Activated naive CD4-positive, alpha-beta T cell treated with anti-CD3 and anti-CD28 coated beads, Interleukin-2, amount 10 ng/mL, durations not matched to agents 7 days and 5 days (primary cell): Measurements from ENCODE around the gene DPYD.

Source experiments
- CTCF ChIA-PET: fragments of 350-600 bp; sonication (Branson Sonifier 250); formaldehyde crosslinking; loops from one replicate; lab custom pipeline; 2021; ENCODE audit warnings: antibody characterized with exemption; lab: Charles Lee
- DNase-seq: peaks from one replicate; pipeline ENCODE4 v3.0.0-alpha.2; 2020
- H3K27ac Mint-ChIP-seq: one replicate; pipeline ENCODE4 v1.8.0; 2021; ENCODE audit warnings: mild to moderate bottlenecking, moderate library complexity, mixed read lengths
- H3K27me3 Mint-ChIP-seq: one replicate; pipeline ENCODE4 v1.8.0; 2021; ENCODE audit warnings: mild to moderate bottlenecking, mixed read lengths
- H3K36me3 Mint-ChIP-seq: one replicate; pipeline ENCODE4 v1.8.0; 2021; ENCODE audit warnings: mixed read lengths
- H3K4me1 Mint-ChIP-seq: one replicate; pipeline ENCODE4 v1.8.0; 2021; ENCODE audit warnings: mixed read lengths
- H3K4me3 Mint-ChIP-seq: one replicate; pipeline ENCODE4 v1.8.0; 2021; ENCODE audit warnings: mild to moderate bottlenecking, moderate library complexity, mixed read lengths
- H3K9me3 Mint-ChIP-seq: one replicate; pipeline ENCODE4 v1.8.0; 2021; ENCODE audit warnings: mixed read lengths

DPYD gene

DNA sequence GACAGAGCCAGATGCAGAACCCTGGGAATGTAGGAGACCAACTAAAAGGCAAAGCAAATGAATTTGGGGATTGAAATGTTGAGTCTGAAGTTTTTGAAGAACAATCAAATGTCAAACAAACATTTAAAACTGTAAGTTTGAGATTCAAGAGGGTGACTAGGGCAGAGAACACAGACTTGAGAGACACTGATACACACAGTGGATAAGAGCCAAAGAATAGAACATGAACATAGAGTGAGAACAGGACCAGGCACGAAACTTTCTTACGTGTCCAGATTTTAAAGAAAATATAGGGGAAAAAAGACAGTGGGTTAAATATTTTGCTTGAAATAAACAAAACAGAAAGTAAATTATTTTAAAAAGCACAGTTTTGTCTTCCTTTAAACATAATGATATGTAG lies 115.7 kb downstream of the DPYD start:
- Mint-ChIP-seq H3K27me3 (no peaks in the 10 kb centered on the region), H3K4me3 (no peak overlapping the region), H3K27ac (no peak overlapping the region), H3K36me3 (peaks cover 4% of the 10 kb centered on the region), H3K4me1 (no peaks in the 10 kb centered on the region), H3K9me3 (no peaks in the 10 kb centered on the region)
- CTCF ChIA-PET: no interaction called here
- no peak for DNase-seq

DNA sequence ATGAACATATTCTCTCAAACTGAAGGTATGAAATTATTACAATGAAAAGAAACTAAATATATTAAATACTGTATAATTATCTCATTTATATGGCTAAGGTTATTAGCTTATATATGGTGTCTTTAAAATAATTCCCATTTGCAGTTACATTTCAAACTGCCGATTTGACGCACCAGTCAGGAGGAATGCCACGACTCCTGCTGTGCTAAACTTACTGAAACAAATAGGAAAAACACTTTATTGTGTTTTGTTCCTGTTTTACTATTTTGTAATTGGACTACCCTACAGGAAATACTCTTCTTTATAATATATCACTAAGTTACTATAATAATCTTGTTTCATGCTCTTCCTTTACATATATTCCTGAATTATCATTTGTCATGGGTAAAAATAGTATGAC lies 117.8 kb downstream of the DPYD start:
- CTCF ChIA-PET: no interaction called here
- H3K27ac Mint-ChIP-seq: no peak overlapping the region

DNA sequence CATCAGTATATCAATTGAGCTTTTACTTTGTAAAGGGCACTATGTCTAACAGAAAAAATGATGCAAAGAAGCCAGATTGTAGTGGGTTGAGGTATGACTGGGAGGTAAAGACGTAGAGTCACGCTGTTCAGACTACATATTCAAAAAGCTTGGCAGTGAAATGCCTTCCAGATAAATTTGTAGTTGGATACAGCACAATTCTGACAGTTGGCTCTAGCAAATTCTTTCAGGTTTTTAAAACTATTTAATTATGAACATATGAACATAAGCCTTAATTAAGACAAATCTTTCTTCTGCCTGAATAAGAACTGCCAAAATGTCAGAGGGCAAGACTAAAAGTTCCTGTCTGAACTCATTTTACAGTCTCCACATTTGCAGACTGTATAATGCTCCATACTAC lies 118.8 kb downstream of the DPYD start:
- DNase-seq: no peak
- Mint-ChIP-seq H3K4me1 (no peaks in the 10 kb centered on the region), H3K27me3 (no peaks in the 10 kb centered on the region)

More for the DNA sequence above, 117.8 kb downstream of the DPYD start:
- Mint-ChIP-seq H3K4me1 (no peaks in the 10 kb centered on the region), H3K27me3 (no peaks in the 10 kb centered on the region), H3K36me3 (peaks cover 6% of the 10 kb centered on the region), H3K9me3 (no peaks in the 10 kb centered on the region), H3K4me3 (no peak overlapping the region)
- DNase-seq: no peak

DNA sequence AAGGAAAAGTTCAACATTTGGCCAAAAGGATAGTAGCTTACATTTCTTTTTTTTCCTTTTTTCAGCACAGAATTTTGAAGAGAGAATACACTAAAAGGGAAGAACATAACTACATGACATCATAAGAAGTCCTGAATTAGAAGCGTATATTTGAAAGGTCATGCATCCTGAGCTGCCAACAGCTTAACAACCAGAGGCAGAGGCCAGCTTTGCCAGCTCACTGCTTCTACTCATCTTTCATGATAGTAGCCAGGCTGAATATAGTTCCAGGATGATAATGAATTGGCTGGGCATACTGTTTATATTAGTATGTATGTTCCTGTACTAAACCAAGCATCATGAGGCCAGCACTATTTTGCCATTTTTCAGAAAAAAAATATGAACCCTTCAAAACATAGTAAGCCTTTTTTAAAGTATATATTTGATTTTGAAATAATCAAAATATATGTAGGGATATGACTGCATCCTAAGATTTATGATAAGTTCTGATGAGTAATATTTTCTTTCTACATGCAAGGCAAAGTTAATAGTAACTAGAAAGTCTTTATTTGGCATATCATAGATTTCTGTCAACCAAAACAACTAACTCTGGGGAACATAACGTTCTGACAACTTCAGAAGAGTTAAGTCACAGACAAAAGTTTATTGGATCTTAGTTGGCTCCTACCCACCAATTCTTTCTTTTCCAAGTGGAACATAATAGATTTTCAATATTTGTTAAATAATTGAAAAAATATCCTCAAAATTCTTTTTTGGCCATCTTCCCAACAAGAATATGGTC lies 123.2 kb downstream of the DPYD start:
- Mint-ChIP-seq H3K9me3 (no peaks in the 10 kb centered on the region), H3K27ac (no peak overlapping the region), H3K4me3 (no peak overlapping the region), H3K4me1 (peaks cover 4% of the 10 kb centered on the region), H3K27me3 (no peaks in the 10 kb centered on the region), H3K36me3 (peaks cover 6% of the 10 kb centered on the region)
- DNase-seq: no peak
- CTCF ChIA-PET: no interaction called here

More for the DNA sequence above, 118.8 kb downstream of the DPYD start:
- H3K4me3 Mint-ChIP-seq: no peak overlapping the region
- CTCF ChIA-PET: no interaction called here
- no peaks in the 10 kb centered on the region for H3K9me3 Mint-ChIP-seq
- H3K27ac Mint-ChIP-seq: no peak overlapping the region
- peaks cover 6% of the 10 kb centered on the region for H3K36me3 Mint-ChIP-seq

DNA sequence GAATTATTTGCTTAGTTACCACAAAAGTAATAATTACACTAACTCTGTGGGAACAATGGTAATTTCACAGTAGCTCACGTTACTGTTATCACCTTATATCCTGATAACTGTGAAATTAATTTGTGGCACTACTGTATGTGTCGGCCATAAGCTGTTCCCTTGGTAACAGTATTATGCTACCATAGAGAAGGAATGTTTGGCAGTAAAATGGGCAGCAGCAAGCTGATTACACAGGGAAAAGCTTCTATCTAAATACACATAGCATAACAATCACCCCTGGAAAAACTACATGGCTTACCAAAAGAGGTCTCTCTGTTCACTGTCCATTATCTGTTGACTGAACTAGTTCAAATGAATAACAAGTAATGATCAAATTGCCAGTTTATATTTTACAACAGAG lies 124.1 kb downstream of the DPYD start:
- no peak for DNase-seq
- peaks cover 9% of the 10 kb centered on the region for H3K4me1 Mint-ChIP-seq
- no peaks in the 10 kb centered on the region for H3K9me3 Mint-ChIP-seq
- CTCF ChIA-PET: no interaction called here
- peaks cover 6% of the 10 kb centered on the region for H3K36me3 Mint-ChIP-seq
- H3K27ac Mint-ChIP-seq: no peak overlapping the region
- H3K4me3 Mint-ChIP-seq: no peak overlapping the region
- H3K27me3 Mint-ChIP-seq: no peaks in the 10 kb centered on the region

DNA sequence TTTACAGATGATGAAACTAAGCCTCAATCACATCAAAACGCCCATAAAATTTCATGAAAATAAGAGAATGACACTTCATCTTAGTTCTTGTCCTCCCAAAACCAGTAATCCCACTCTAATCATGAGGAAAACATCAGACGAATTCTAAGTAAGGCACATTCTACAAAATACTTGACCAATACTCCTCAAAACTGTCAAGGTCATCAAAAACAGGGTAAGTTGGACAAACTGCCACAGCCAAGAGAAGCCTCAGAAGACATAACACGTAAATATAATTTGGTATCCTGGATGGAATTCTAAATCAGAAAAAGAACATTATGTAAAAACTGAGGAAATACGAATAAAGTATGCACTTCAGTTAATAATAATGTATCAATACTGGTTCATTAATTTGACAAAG lies 128.2 kb downstream of the DPYD start:
- CTCF ChIA-PET: no interaction called here
- no peak for DNase-seq
- peaks cover 26% of the 10 kb centered on the region for H3K4me1 Mint-ChIP-seq
- peaks cover 5% of the 10 kb centered on the region for H3K36me3 Mint-ChIP-seq
- H3K27me3 Mint-ChIP-seq: no peaks in the 10 kb centered on the region
- H3K4me3 Mint-ChIP-seq: no peak overlapping the region
- no peak overlapping the region for H3K27ac Mint-ChIP-seq
- H3K9me3 Mint-ChIP-seq: no peaks in the 10 kb centered on the region

DNA sequence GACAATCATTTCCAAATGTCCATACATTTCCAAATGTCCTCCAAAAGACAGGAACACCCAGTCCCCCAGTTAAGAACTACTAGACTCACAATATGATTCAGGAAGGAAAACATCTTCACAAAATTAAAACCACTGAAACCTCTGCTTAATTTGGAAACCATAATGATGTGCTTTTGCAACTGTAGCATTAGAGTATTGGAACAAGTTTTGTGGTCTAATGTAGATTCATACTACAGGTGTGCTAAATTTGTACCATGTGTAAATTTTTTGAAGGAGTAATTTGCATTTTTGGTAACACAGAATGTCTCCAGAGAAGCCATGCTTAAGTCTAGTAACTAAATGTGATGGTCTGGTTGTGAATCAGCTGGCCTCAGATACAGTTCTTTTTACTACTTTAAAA lies 129.6 kb downstream of the DPYD start:
- DNase-seq: no peak
- no peaks in the 10 kb centered on the region for H3K27me3 Mint-ChIP-seq
- H3K36me3 Mint-ChIP-seq: peaks cover 5% of the 10 kb centered on the region
- CTCF ChIA-PET: interaction anchor here (1.5 kb wide), 1 partner anchor 262 kb away, joined by 4 read pairs; no protein-coding TSS in a partner anchor
- H3K9me3 Mint-ChIP-seq: no peaks in the 10 kb centered on the region
- H3K4me3 Mint-ChIP-seq: no peak overlapping the region
- peaks cover 26% of the 10 kb centered on the region for H3K4me1 Mint-ChIP-seq
- H3K27ac Mint-ChIP-seq: no peak overlapping the region

DNA sequence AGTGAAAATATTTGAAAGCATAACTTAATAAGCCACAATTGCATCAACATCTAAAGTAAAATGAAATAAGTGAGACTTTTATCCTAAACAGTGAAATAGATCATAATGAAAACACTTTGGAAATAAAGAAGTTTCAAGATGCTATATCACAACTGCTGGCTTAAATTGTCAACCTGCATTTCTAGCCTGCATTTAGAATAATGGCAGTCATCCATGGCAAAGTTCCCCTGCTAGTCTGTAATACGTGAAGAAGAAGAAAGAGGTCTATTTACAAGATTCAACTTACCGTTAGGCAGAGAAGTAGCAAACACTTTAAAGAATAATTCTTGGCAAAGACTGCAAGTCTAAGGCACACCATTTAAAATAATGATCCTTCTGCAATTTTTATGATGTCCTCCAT lies 133.6 kb downstream of the DPYD start:
- CTCF ChIA-PET: no interaction called here
- Mint-ChIP-seq H3K27me3 (no peaks in the 10 kb centered on the region), H3K9me3 (no peaks in the 10 kb centered on the region), H3K4me3 (no peak overlapping the region), H3K36me3 (peaks cover 5% of the 10 kb centered on the region), H3K27ac (no peak overlapping the region), H3K4me1 (peaks cover 20% of the 10 kb centered on the region)
- no peak for DNase-seq

DNA sequence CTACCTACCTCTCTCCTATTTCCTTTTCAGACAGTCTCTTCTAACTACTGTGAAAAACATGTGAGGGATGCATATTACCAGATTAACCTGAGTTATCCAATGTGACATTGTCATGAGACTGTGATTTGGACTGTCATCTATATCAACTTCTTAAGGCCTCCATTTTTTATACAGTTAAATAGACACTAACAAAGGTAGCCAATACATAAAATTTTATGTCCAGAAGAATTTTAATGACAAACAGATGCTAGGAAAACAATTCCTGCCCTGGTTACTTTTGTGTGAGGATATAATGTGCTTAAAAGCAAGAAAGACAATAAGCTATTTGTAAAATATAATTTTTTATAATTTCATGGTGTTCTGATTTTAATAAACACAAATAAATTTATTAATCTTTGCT lies 136.2 kb downstream of the DPYD start:
- Mint-ChIP-seq H3K27ac (no peak overlapping the region), H3K9me3 (no peaks in the 10 kb centered on the region), H3K27me3 (no peaks in the 10 kb centered on the region), H3K36me3 (peaks cover 1% of the 10 kb centered on the region), H3K4me3 (no peak overlapping the region), H3K4me1 (peaks cover 5% of the 10 kb centered on the region)
- CTCF ChIA-PET: no interaction called here
- no peak for DNase-seq

DNA sequence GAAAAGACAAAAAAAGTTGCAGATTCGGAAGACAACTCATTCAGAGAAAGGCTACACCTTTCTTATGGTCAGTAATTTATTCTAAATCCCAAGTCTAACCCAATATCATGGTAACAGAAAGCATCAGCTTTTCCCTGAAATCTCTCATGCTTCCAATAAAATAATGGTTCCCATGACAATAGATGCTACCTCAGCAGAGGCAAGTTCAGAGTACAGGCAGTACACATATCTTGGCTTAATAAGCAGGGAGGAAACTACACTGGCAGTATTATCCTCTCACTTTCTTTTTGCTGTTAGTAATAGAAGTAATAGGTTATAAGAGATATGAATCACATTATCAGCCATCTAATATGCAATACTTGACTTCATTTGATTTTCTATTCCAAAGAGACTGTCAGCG lies 137.1 kb downstream of the DPYD start:
- no peak for DNase-seq
- peaks cover 5% of the 10 kb centered on the region for H3K4me1 Mint-ChIP-seq
- H3K27me3 Mint-ChIP-seq: no peaks in the 10 kb centered on the region
- H3K4me3 Mint-ChIP-seq: no peak overlapping the region
- no peak overlapping the region for H3K27ac Mint-ChIP-seq
- CTCF ChIA-PET: no interaction called here
- no peaks in the 10 kb centered on the region for H3K9me3 Mint-ChIP-seq
- peaks cover 1% of the 10 kb centered on the region for H3K36me3 Mint-ChIP-seq

DNA sequence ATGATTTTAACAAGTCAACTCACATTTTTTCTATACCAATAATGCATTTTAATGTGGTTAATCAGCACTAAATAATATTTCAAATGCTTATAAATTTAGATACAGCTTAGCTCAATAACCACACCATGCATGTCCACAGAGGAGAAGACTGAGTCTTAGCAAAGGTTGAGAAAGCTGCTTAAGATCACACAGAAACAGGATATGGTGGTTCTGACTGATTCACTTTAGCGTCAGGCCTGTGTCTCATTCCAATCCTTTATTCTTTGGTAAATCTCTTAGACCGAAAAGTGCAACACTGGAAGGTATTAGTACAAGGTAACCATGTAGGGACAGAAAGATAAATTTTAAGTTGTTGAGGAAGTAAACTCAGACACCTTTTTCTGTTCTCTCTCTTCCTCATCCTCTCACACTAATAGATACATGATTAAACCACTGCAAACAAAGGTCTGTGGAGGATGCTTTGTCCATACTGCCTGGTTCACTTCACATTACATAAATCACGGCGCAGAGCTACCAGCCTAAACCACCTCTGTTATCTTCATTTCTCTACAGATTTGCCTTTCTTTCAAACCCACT lies 139.0 kb downstream of the DPYD start:
- no peak for DNase-seq
- H3K4me3 Mint-ChIP-seq: no peak overlapping the region
- peaks cover 5% of the 10 kb centered on the region for H3K4me1 Mint-ChIP-seq
- no peaks in the 10 kb centered on the region for H3K9me3 Mint-ChIP-seq
- no peak overlapping the region for H3K27ac Mint-ChIP-seq
- peaks cover 8% of the 10 kb centered on the region for H3K36me3 Mint-ChIP-seq
- H3K27me3 Mint-ChIP-seq: no peaks in the 10 kb centered on the region
- CTCF ChIA-PET: interaction anchor here (0.7 kb wide), 1 partner anchor 272 kb away, joined by 3 read pairs; no protein-coding TSS in a partner anchor

DNA sequence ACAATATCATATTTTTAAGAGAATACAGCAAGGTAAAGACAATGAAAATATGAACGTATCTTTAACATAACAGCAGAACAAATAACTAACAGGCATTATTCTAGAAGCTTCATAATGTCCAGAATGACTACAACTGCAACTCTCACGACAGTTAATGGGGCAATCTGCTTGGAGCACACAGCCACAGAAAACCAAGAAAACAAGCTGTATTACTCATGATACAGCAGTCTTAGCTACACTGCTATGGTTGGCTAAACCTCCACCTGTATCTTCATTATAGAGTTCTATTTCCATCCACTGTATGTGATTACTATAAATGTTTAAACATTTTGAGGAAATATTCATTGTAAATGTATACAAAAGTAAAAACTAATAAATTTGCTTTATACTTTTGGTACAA lies 139.9 kb downstream of the DPYD start:
- peaks cover 5% of the 10 kb centered on the region for H3K4me1 Mint-ChIP-seq
- no peak overlapping the region for H3K27ac Mint-ChIP-seq
- peaks cover 14% of the 10 kb centered on the region for H3K36me3 Mint-ChIP-seq
- no peaks in the 10 kb centered on the region for H3K9me3 Mint-ChIP-seq
- no peak for DNase-seq
- H3K4me3 Mint-ChIP-seq: no peak overlapping the region
- CTCF ChIA-PET: no interaction called here
- H3K27me3 Mint-ChIP-seq: no peaks in the 10 kb centered on the region

DNA sequence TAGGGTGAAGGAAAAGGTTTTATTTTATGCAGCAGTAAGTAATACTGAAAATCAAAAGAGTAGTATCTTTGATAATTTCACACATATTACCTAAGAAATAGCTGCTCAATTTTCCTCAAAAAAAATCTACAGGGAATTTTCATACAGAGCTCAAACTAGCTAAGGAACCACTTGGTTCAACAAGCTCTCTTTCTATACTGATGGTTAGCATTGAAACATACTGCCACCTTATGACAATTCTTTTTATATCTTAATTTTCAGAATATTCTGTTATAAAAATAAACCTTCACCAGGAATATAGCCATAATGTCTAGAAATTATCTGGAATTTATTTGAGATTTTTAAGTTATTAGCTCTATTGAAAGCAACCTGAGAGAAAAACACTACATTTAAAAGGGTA lies 142.1 kb downstream of the DPYD start:
- H3K27me3 Mint-ChIP-seq: no peaks in the 10 kb centered on the region
- peaks cover 21% of the 10 kb centered on the region for H3K36me3 Mint-ChIP-seq
- DNase-seq: no peak
- no peak overlapping the region for H3K4me3 Mint-ChIP-seq
- CTCF ChIA-PET: interaction anchor here (1.9 kb wide), 1 partner anchor 10 kb away, joined by 4 read pairs; no protein-coding TSS in a partner anchor
- H3K27ac Mint-ChIP-seq: no peak overlapping the region
- peaks cover 5% of the 10 kb centered on the region for H3K4me1 Mint-ChIP-seq
- no peaks in the 10 kb centered on the region for H3K9me3 Mint-ChIP-seq

DNA sequence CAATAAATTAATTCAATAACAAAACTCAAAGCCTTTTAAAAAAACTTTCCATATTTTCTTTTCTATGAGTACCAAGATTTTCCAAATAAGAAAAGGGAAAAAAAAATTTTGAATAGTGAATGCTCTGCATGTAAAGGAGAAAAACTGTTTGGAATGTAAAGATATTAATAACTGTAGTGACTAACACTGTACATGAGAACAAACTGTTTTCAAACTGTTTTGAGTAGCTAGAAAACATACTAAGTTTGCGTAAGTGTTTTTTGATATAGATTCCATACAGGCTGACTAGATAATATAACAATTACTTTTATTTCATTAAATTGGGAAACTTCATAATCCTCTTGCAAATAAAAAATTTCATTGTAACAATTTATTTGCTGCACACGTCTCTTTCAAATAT lies 150.5 kb downstream of the DPYD start:
- Mint-ChIP-seq H3K27ac (no peak overlapping the region), H3K4me3 (no peak overlapping the region), H3K9me3 (no peaks in the 10 kb centered on the region), H3K27me3 (no peaks in the 10 kb centered on the region), H3K4me1 (no peaks in the 10 kb centered on the region), H3K36me3 (peaks cover 9% of the 10 kb centered on the region)
- CTCF ChIA-PET: no interaction called here
- no peak for DNase-seq

DNA sequence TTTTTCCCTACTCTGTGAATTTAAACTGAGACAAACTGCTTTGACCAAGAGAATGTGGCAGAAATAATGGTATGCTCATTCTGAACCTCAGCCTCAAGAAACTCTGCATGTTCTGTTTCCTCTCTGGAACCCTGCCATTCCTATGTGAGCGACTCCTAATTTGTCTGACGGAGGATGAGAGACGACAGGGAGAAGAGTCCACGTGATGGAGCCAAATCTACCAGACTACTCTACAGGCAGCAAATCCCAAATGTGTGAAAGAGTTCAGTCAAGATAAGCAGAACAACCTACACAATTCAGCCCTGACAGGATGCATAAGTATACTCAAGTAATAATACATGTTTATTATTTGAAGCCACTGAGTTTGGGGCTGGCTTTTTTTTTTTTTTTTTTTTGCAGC lies 153.5 kb downstream of the DPYD start:
- no peaks in the 10 kb centered on the region for H3K9me3 Mint-ChIP-seq
- H3K4me3 Mint-ChIP-seq: no peak overlapping the region
- H3K36me3 Mint-ChIP-seq: peaks cover 6% of the 10 kb centered on the region
- no peaks in the 10 kb centered on the region for H3K27me3 Mint-ChIP-seq
- DNase-seq: no peak
- H3K4me1 Mint-ChIP-seq: no peaks in the 10 kb centered on the region
- CTCF ChIA-PET: no interaction called here
- H3K27ac Mint-ChIP-seq: no peak overlapping the region
